GM21447 (cell line): ENCODE data around the gene SDHB.

ENCODE experiments used
- ATAC-seq: cut with Tn5 transposase; IDR thresholded peaks from one replicate; pipeline ENCODE4 v1.9.1; 2021; ENCODE audit not compliant: unreplicated experiment

The SDHB gene

DNA sequence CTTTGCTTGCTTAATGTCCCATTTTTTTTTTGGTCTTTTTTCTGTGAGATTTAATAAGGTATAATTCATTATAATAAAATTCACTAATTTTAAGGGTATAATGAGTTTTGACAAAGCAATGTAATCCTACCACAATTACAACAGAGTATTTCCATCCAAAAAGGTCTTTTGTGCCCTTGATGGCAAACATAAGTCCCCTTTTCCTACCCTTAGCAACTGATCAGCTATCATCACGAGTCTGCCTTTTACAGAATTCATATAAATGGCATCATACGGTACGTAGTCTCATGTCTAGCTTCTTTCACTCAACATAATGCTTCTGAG is 7.5 kb downstream of the SDHB start:
- no peak for ATAC-seq

GRCh38 chr1:17045634-17046333 is 8.0 kb downstream of the SDHB start:
- no peak for ATAC-seq

- no peak for ATAC-seq
Measured at GRCh38 chr1:17045150-17045549, 8.7 kb downstream of the SDHB start.

DNA sequence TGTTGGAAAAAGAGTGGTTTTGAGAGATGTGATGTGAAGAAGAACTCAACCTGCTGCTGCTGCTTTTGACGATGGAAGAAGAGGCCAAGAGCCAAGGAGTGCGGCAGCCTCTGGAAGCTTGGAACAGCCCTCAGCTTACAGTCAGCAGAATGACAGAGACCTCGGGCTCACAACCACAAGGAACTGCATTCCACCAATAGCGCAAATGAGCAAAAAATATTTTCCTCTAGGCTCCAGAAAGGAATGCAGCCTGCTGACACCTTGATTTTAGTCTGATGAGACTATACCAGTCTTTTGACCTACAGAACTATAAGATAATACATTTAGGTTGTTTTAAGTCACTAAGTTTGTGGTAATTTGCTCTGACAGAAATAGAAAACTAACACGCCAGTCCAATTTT is 10.2 kb downstream of the SDHB start:
- no peak for ATAC-seq

GRCh38 chr1:17040135-17040534 is 13.7 kb downstream of the SDHB start:
- ATAC-seq, result no peak

- no peak for ATAC-seq
Measured at GRCh38 chr1:17039522-17039921, 14.3 kb downstream of the SDHB start.

DNA sequence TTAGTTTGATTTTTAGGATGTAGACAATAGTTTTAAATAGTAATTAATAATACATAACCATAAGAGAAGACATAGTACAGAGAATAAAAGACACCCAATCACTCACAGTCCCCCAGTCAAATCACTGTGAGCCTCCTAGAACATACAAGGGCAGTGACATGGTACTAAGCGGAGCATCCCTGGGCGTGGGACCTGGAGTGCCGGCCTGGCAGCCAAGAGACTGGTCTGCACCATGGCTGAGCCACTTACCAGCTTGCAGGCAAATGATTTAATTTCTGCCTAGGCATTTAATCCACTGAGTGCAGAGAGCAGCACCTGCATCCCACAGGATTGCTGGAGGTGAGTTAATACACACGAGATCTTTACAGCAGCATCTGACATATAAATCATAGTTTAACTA is 20.4 kb downstream of the SDHB start:
- ATAC-seq, result no peak

DNA sequence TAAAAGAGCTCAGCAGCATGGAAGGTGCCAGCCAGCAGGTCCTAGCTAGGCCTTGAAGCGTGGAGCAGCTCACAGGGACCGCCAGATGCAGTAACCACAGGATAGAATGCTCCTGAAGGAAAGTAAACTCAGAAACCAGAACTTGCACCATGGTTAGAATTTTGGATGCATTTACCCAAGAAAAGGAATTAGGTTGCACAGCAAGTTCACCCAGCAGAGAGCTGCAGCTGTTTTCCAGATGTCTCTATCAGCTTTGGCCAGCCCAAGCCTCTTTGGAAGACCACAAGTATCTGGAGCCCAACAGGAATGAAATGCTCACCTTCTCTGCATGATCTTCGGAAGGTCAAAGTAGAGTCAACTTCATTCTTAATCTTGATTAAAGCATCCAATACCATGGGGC is 21.1 kb downstream of the SDHB start:
- ATAC-seq, result no peak

DNA sequence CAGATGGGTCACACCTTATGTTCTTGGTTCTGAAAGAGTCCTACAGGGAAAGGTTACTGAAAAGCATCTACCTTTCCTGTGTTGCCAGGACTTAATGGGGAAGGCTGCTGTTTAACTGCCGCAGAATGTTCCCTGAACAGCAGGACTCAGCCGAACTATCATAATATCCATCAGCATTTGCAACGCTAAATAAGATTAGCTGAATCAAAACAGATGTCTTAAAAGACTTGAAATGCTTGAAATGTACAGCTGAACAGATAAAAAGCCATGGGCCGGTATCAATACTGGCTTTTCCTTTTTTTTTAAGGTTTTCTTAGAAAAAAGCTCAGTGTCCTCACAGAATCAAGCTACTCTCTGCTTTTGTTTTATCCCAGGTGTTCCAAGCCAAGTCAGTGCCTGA is 22.4 kb downstream of the SDHB start:
- ATAC-seq, result no peak

DNA sequence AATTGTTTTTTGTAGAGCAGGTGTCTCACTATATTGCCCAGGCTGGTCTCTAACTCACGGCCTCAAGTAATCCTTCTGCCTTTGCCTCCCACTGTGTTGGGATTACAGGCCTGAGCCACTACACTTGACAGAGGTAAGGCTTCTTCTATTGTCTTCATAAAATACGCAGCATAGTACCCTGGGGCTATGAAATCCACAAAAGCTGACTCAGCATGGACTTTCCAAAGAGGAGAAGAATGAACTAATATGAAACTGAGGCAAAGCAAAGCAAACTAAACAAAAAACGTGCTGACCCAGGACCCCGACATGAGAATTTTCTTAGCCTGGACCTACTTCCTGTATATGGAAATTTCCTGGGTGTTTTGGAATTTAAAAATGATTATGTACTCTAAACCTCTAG is 23.6 kb downstream of the SDHB start:
- no peak for ATAC-seq

DNA sequence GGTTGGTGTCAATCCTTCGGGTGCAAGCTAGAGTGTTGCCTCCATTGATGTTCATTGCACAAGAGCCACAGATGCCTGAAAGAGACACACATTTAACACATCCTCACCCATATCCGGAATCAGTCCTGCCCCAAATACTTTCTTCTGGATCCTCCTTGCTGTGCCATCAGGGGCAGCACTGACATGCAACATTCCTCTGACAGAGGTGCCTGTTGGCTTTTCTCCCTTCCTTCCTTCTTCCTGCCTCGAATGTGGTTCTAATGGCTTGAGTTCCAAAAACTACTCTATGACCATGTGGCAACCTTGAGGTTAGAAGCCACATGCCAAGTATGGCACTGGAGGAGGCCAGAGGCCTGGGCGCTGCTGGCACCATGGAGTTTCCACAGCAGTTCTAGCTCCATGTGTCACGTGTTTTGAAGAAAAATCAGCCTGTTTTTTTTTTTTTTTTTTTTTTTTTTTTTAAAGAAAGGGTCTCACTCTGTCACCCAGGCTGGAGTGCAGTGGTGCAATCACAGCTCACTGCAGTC is 25.1 kb downstream of the SDHB start:
- ATAC-seq, result no peak

DNA sequence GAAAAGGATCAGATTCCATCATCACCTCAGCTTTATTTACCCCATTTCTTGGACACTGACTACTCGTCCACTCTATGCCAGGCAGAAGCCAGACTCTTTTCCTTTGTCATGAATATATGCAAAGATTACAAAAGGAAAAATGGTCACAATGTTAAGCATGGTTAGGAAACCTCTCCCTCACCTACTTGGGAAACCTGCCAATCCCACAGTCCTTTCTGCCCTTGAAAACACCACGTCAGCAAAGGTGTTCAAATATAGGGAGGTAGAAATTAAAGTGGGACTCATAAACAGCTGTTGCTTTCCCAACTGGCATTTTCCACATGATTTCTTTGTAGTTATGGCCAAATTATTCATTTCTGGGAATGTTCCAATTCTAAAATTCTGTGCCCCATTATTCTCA is 25.9 kb downstream of the SDHB start:
- ATAC-seq, result no peak

DNA sequence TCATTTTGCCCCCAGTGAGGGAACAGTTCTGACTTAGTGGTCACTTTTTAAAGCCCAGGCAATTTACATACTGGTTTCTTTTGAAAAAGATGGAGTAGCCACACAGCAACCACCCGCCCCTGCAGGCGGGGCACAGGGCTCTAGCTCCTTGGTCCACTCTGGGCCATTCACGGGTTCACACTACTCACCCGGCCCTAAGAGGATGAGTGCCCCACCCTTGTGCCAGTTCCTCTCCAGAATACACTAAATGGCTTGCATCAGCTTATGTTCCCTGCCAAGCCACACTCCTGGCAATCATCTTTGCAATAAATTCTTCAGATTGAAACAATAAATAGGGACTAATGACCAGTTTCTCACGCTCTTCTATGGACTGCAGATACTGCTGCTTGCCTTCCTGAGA is 26.4 kb downstream of the SDHB start:
- no peak for ATAC-seq

- no peak for ATAC-seq
Measured at GRCh38 chr1:17024721-17025120, 29.1 kb downstream of the SDHB start.

DNA sequence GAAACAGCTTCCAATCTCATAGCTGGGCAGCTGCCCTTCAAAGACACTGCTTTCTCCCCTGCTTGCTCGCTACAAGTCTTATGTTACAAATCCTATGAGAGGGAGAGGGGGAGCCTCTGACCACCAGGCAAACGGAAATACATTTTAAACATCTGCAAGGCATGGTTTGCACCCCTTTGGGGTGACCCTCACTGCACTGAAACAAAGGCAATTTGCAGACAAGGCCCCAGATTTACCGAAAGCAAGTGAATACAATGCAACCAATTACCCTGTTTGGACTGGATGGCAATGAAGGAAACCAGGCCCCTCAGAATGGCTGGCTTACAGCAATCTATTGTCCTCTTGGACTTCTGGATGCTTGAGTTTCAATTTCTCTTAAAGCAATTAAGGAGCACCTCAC is 30.3 kb downstream of the SDHB start:
- no peak for ATAC-seq

DNA sequence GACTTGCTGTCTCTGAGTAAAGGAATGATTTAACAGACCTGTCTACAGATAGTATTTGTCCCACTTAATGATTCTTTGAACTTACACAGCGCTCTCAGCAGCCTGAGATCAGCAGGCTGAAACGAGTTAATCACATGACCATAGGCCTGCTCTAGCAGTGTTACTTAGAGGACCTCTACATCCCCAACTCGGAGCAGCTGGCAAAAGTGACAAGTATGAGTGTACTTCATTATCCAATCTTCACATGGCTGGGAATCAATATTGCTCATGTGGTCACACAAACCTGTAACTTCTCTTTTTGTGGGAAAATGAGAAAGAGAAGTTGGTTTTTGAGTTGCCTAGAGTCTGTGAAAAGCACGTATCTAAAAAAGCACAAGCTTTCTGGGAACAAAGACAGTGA is 30.7 kb downstream of the SDHB start:
- ATAC-seq, result no peak

DNA sequence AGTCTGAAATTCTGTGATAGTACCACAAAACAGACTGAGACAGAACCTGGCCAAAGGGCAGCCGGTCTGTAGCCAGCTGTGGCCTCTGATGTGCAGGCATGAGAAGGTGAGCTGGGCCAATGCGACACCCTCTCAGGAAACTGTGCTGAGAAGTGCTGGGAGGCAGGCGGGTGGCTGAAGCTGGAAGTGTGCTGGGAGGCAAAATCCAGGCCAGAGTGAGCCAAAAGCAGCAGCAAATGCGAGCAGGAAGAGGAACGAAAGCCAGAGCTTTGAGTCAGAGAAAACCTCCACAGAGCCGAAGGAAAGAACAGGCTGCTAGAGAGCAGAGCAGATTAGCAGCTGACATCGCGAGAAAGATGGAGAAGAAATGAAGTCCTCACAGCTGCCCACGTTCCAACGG is 31.9 kb downstream of the SDHB start:
- no peak for ATAC-seq

GRCh38 chr1:17020502-17020901 is 33.3 kb downstream of the SDHB start:
- ATAC-seq, result no peak

DNA sequence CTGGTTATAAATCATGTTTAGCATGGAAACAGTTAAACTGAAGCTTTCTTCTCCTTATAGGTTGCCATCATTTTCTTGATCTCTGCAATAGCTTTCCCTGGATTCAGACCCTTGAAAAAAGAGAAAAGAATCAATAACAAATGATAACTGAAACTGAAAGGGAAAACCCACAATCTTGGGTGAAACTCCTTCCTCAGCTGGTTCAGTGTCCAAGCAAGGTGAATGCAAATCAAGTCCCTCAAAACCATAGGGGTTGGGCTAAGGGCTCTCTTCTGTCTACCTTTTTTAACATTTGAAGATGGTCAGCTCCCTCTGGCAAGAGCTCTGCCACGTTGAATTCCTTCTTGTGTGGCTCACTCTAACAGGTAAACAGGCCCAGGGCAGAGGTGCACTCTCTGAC is 35.0 kb downstream of the SDHB start:
- peak; percentile 60 for ATAC-seq

- ATAC-seq, result no peak
Measured at GRCh38 chr1:17017435-17017834, 36.4 kb downstream of the SDHB start.

GRCh38 chr1:17016317-17016661 is 37.5 kb downstream of the SDHB start:
- ATAC-seq, result no peak

DNA sequence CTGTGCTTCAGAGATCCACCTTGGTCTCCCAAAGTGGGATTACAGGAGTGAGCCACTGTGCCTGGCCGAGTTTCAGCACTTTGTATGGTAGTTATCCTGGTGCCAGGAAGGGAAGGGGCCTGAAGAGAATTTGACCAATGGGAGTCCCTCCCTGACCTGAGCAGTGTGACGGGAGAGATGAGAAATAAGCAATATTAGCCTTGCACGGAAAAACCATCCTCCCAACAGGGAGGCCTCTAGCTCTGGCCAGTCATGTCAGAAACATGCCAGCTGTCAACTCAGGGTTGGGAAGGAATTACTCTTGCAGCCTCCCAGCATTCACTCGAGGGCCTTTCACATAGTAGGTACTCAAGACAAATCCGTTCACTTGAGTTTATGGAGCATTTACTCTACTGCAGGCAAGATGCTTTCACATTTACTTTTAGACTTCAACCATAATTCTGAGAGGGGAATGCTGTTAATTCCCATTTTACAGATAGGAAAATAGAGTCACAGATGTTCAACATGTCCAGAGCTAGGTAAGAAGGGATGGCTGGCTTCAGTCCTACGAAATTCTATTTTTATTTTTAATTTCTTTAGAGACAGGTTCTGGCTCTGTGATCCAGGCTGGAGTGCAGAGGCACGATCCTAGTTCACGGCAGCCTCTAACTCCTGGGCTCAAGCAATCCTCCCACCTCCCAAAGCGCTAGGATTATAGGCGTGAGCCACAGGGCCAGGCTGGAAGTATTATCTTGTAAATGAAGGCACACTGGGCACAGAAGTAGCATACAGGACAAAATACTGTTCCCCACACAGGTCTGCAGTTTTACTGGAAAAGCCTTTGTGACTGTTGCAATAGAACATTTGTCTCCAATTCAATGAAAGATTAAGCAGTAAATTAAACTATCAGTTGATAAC is 38.9 kb downstream of the SDHB start:
- no peak for ATAC-seq
